Panc1 (cell line): ENCODE measurements around the gene ATAD5.

Experiments
- CTCF ChIP-seq: fragments of 450-650 bp; IDR thresholded peaks from 2 replicates; pipeline ENCODE4 v1.5.1; 2017; ENCODE audit warnings: mild to moderate bottlenecking
- REST ChIP-seq, 2 experiments: IDR thresholded peaks; 2 replicates each; pipeline ENCODE4 v1.6.1; 2011 to 2012; ENCODE audit warnings: low read depth in 2 of 2, control low read depth in 1 of 2, low read length in 1 of 2, mild to moderate bottlenecking in 1 of 2, moderate library complexity in 1 of 2; ENCODE audit not compliant: insufficient read depth in 1 of 2
- SIN3A ChIP-seq: IDR thresholded peaks from 2 replicates; pipeline ENCODE4 v1.6.1; 2012; ENCODE audit warnings: low read depth, mild to moderate bottlenecking, low read length, moderate library complexity, borderline replicate concordance; ENCODE audit not compliant: insufficient read depth

GRCh38 chr17:30848021-30848420, 16.3 kb downstream of the ATAD5 start:
- TF ChIP-seq CTCF (no peak), REST (IDR thresholded peaks at IDR 0.05; ENCODE audit: insufficient read depth in 1 of 2, low read depth in 2 of 2, low read length in 1 of 2) (no peak), SIN3A (no peak)
